Amniotic stem cell (primary cell): Measurements from ENCODE around the gene CYP4F2.
"Not testable (repeated sequence)": the region's sequence is repeated elsewhere in the genome, so short reads cannot be mapped to it uniquely, and the experiment has no call there.

ENCODE experiments used
- DNase-seq: peaks from one replicate; lab custom pipeline; 2025; lab: John Stamatoyannopoulos, UW

The CYP4F2 gene

GRCh38 chr19:15900032-15900431 lies 2.2 kb upstream of the CYP4F2 start:
- DNase-seq, result not testable (repeated sequence)

GRCh38 chr19:15899561-15899960 lies 1.7 kb upstream of the CYP4F2 start:
- DNase-seq, result not testable (repeated sequence)

GRCh38 chr19:15897026-15897737 lies 692 bp downstream of the CYP4F2 start:
- DNase-seq, result no peak

- no peak for DNase-seq
Measured at GRCh38 chr19:15895876-15896430, 1.9 kb downstream of the CYP4F2 start.

- no peak for DNase-seq
Measured at GRCh38 chr19:15894359-15894758, 3.5 kb downstream of the CYP4F2 start.

DNA sequence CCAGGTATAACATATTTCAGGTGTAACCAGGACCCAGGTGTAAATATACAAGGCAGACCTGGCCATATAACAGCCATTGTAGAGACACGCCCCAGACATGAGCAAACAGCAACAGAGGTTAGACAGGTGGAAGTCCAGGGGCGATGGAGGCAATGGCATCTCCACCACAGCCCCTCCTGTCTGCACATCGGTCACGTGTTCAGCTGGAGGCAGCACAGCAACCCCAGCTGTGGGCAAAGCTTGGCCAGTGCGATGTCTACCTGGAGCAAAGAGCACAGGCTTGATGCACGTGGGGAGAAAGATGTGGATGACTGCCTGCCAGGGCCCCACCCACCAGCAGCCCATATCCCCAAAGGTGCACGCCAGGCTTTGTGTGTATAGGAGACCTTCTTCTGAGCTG lies 4.4 kb downstream of the CYP4F2 start:
- no peak for DNase-seq

GRCh38 chr19:15892012-15892411 lies 5.9 kb downstream of the CYP4F2 start:
- DNase-seq, result no peak

DNA sequence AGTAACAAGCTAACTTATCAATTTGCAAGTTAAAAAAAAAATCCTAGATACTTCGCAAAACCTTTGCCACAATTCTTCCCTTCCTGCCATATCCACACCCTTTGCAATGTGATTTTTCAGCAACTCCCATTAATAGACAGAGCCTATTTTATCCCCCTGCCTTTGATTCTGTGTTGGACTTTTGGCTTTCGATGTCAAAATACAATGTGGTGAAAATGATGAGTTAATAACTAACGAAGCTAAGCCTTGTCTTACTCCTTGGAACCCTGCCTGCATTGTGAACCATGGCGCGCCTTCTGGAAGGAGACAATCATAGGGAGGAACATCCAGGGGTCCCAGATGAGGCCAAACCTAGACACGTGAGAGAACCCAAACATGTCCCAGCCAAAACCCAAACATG lies 6.4 kb downstream of the CYP4F2 start:
- no peak for DNase-seq

DNA sequence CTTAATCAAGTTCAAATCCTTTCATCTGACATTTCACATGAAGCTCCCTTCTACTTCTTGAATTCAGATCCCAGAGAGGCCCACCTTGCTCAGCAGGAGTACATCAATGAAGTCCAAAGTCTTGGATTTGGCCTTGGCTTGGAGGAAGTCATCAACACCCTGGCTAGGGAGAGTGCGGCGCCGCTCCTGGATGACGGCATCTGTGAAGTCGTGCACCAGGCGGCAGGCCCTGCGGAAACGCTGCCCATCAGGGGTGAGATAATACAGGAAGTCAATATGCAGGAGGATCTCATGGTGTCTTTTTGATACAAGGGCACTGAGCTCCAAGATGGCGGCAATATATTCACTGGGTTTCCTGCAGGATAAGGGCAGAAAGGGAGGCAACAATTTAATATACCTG lies 8.5 kb downstream of the CYP4F2 start:
- DNase-seq, result not testable (repeated sequence)

DNA sequence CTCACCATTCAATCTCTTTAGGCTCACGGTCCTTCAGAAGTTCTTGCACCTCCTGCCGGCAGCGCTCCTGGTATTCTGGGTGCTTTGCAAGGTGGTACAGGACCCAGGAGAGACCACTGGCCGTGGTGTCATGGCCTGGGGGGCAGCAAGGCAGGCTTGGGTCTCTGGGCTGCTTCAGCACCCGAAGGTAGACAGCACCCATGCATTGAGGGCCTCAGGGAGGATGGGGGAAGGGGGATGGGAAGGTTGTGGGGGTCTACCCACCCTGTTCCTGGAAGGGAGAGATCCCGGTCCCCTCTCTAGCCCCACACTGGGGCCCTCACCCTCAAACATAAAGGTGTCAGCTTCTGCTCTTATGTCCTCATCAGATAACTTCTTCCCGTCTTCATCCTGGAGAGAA lies 12.0 kb downstream of the CYP4F2 start:
- no peak for DNase-seq

DNA sequence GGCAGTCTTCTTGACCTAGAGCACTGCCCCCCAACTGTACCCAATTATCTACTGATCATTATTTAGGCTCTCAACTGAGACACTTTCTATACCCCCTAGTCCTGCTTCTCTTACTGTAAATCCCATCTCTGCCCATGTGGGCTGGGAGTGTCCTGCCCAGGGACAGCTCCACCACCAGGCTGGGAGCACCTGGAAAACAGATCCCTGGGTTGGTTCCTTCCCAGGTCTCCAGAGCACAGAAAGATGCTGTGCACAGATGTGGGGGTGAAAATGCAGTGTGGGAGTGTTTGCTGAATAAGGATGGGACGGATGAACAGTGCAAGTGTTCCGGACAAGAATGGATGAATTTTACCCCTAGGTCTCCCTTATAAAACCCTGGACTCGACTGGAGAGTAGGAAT lies 12.7 kb downstream of the CYP4F2 start:
- DNase-seq, result no peak

- DNase-seq, result not testable (repeated sequence)
Measured at GRCh38 chr19:15883329-15883728, 14.5 kb downstream of the CYP4F2 start.

DNA sequence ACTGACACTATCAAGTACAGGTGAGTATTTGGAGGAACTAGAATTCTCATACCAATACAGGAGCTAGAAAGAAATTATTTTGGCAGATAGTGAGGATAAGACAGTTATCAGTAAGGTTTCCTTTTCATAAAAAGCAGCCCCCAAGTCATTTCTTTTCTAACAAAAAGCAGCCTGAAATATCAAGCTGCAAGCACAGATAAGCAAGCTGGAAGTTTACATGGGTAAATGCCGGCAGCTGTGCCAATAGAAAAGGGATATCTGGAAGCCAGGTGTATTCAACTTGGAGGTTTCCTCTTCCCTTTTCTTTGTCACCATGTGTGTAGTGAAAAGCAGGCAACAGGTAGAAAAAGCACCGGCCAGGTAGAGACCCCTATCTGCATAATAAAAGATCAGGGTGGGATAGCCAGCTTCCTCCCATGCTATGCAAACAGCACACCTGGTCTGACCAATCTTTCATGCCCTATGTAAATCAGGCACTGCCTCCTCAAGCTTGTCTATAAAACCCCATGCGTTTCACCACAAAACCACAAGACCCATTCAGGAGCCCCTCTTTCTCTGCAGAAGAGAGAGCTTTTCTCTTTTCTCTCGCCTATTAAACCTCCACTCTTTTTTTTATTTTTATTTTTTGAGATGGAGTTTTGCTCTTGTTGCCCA lies 22.9 kb downstream of the CYP4F2 start:
- DNase-seq, result no peak

GRCh38 chr19:15873771-15874170 lies 24.1 kb downstream of the CYP4F2 start:
- DNase-seq, result not testable (repeated sequence)

DNA sequence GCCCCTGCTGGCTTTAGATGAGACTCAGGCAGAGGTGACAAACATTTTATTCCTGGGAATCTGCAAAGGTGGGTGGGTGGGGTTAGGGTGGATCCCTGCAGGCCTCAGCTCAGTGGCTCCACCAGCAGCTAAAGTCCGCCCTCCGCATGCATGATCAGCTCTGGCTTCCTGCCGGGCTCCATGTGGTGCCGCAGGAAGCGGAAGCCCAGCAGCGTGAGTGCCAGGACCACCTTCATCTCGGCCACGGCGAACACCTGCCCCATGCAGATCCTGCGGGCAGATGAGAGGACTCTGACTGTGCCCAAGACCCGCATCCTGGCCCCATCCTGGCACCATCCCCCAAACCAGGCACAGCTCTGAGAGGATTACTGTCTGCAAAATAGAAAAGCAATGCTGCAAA lies 26.3 kb downstream of the CYP4F2 start:
- no peak for DNase-seq

DNA sequence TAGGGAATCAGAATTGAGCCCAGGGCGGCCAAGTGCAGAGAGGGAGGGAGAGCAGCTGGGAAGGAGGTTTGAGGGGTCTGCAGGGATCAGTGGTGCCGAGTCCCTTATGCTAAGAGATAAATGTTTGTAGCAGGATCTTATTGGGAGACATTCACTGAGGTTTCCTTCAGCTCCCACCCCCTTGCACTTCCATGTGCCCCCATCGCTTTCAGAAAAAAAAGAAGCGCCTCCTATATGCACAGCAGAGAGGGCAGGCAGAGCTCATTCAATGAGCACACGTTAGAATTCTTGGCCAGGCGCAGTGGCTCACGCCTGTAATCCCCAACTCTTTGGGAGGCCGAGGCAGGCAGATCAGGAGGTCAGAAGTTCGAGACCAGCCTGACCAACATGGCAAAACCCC lies 28.0 kb downstream of the CYP4F2 start:
- no peak for DNase-seq

DNA sequence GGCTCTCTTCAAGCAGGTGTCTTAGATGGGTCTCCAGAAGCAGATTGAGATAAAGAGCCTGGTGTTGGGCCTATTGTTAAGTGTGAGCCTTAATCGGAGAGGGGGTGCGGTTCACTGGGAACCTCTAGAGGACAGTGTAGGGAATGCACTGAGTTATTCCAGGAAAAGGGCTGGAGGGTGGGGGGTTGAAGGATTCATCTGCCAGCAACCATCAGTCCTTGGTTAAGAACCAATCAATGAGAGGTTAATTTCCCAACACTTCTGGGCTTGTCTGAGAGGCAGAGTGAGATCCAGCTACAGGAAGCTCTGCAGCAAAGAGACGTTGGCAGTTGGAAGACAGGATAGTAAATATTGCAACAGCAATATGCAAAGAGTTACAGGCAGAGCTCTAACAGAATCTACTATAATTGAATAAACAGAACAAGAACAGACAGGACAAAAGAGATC lies 28.7 kb downstream of the CYP4F2 start:
- no peak for DNase-seq

DNA sequence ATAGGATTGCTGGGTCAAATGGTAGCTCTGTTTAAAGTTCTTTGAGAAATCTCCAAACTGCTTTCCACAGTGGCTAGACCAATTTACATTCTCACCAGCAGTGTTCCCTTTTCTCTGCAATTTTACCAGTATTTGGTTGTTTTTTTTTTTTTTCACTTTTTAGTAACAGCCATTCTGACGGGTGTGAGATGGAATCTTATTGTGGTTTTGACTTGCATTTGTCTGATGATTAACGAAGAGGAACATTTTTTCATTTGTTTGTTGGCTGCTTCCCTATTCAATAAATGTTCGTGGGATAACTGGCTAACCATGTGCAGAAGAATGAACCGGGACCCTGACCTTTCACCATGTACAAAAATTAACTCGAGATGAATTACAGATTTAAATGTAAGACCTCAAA lies 31.2 kb downstream of the CYP4F2 start:
- DNase-seq, result no peak

GRCh38 chr19:15864824-15865223 lies 33.0 kb downstream of the CYP4F2 start:
- no peak for DNase-seq

DNA sequence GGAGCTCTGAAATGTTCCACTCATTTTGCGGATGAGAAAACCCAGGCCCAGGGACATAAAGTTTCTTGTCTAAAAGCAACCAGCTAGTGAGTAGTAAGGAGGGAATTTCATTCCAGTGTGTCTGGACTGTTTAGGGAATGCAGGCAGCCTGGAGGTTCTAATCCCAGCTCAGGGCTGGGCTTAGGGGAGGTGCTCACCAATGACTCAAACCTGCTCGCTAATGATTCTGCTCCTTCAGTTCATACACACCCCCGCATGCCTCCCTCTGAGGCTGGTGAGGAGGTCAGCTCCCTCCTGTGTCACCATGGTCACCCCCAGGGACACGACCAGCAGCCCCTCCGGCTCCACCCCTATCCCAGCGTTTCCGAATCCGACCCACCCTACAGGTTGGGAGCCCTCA lies 34.6 kb downstream of the CYP4F2 start:
- no peak for DNase-seq

- DNase-seq, result no peak
Measured at GRCh38 chr19:15862444-15862843, 35.4 kb downstream of the CYP4F2 start.

DNA sequence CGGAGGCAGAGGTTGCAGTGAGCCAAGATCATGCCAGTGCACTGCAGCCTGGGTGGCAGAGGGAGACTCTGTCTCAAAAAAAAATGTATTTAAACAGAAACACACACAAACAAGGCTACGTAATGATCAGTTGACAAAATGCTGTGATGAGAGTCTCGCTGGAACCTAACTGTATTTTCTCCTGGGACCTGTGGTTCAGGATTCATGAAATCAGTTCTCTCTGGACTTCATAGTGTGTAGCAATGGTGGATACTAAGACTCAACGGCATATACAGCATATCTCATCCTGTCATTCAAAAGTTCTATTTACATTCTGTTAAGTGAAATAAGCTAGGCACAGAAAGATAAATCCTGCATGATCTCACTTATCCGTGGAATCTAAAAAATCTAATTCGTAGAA lies 37.4 kb downstream of the CYP4F2 start:
- DNase-seq, result no peak

DNA sequence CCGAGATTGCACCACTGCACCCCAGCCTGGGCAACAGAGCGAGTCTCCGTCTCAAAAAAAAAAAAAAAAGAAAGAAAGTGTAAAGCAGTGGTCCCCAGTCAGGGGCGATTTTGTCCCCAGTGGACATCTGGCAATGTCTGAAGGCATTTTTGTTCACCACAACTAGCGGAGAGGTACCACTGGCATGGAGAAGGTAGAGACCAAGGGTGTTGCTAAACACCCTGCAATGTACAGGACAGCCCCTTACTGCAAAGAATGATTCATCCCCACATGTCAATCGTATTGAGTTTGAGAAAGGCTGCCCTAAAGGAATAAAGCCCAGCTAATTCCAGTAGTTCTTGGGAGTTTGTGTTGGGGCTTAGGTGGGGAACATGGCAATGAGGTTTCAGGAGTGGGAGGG lies 38.7 kb downstream of the CYP4F2 start:
- no peak for DNase-seq

GRCh38 chr19:15850385-15850784 lies 47.5 kb downstream of the CYP4F2 start:
- no peak for DNase-seq
